ENCODE data around the gene SLFN14. TPM values are rescaled to one million over a fixed set of nuclear protein-coding genes. Genes with fewer than 3 reads are reported as not detected.

SLFN14 gene
- total and polyA plus RNA-seq, 2 of the 4 experiments (the other 2 are of a cell fraction) = not detected

- H4K5ac ChIP-seq (ENCODE audit: low read depth, low read length) = peak within 1 kb of the TSS; percentile 96
- intact Hi-C loops (cut with micrococcal nuclease) = loop anchor here (1.0 kb wide), 1 partner anchor 10 kb away; no protein-coding TSS in a partner anchor
- peak within 1 kb of the TSS; percentile 98 for H2AFZ ChIP-seq (replicated peaks; ENCODE audit: low read length, poor library complexity)
- H3K4ac ChIP-seq (ENCODE audit: low read depth, low read length) = peak within 1 kb of the TSS; percentile 98
- H3K4me1 ChIP-seq (ENCODE audit: control insufficient read depth, insufficient read depth, low read length) = peaks cover 2% of the 10 kb centered on the region
- ChIA-PET CTCF (interaction anchor here (1.4 kb wide), 1 partner anchor 11 kb away, joined by 6 read pairs; no protein-coding TSS in a partner anchor), POLR2A (ENCODE audit: unreplicated experiment) (interaction anchor here (0.9 to 1.3 kb wide), 4 partner anchors 8 to 135 kb away, joined by 3 to 6 read pairs (median 4); partner anchors contain the start of gene AP2B1)
- peak within 1 kb of the TSS; percentile 83 for H3K27ac ChIP-seq (ENCODE audit: insufficient read depth, low read length)
- dilution Hi-C loops (cut with HindIII; ENCODE audit: low sequenced_read_pairs, unreplicated experiment) = no loop called here
- in situ Hi-C loops (cut with MboI; ENCODE audit: low sequenced_read_pairs) = loop anchor here (25.0 kb wide), 1 partner anchor 591 kb away; the partner anchor contains the start of gene LIG3
- H4K20me1 ChIP-seq (ENCODE audit: insufficient read depth, low read length) = no peaks in the 10 kb centered on the region
- H3K9me3 ChIP-seq (ENCODE audit: control insufficient read depth, insufficient read depth, low read length) = no peaks in the 10 kb centered on the region
- H3K4me3 ChIP-seq (ENCODE audit: insufficient read depth, low read depth, low read length) = peak within 1 kb of the TSS; percentile 79
- H3K18ac ChIP-seq (ENCODE audit: low read depth, low read length) = peak within 1 kb of the TSS; percentile 56
- peak within 1 kb of the TSS; percentile 96 for H3K14ac ChIP-seq (replicated peaks; ENCODE audit: low read depth, low read length)
- H3K79me1 ChIP-seq (ENCODE audit: low read depth in 1 of 2, low read length in 2 of 2) = peaks cover 22 to 28% of the 10 kb centered on the region in 2 experiments; a peak in 3 of 4 replicates
- peak within 1 kb of the TSS; percentile 91 for H4K91ac ChIP-seq (ENCODE audit: insufficient read depth, low read depth, low read length)
- H2BK20ac ChIP-seq (ENCODE audit: low read depth, low read length) = peak within 1 kb of the TSS; percentile 16; the same call in 1 of the 2 replicates
- BruUV-seq (replicated peaks) = no TSS peak
- H3K9ac ChIP-seq (ENCODE audit: low read depth, low read length) = peak within 1 kb of the TSS; percentile 88
- peak within 1 kb of the TSS; percentile 97 for H3K23ac ChIP-seq (ENCODE audit: low read depth, low read length)
- peak; percentile 80 for DNase-seq
- peak within 1 kb of the TSS; percentile 75 for H2BK5ac ChIP-seq (ENCODE audit: low read depth, low read length, poor library complexity, severe bottlenecking)
- peak within 1 kb of the TSS; percentile 99 for H3K4me2 ChIP-seq (ENCODE audit: low read depth, low read length)
- H3K9me1 ChIP-seq (ENCODE audit: insufficient read depth, low read length) = peaks cover 8% of the 10 kb centered on the region; the same call in 1 of the 2 replicates
- peak within 1 kb of the TSS; percentile 50 for H2BK120ac ChIP-seq (ENCODE audit: low read depth, low read length)
- 0 out of 2 replicates have a peak, but pooled peaks have one; percentile 24 for TF ChIP-seq MAZ (IDR thresholded peaks at IDR 0.05; ENCODE audit: borderline replicate concordance, low read depth, low read length)
- TF ChIP-seq POLR2A (IDR thresholded peaks at IDR 0.05; ENCODE audit: low read depth, low read length) = peak; percentile 55; the same call in 1 of the 2 replicates
- TF ChIP-seq, protein P1, sequence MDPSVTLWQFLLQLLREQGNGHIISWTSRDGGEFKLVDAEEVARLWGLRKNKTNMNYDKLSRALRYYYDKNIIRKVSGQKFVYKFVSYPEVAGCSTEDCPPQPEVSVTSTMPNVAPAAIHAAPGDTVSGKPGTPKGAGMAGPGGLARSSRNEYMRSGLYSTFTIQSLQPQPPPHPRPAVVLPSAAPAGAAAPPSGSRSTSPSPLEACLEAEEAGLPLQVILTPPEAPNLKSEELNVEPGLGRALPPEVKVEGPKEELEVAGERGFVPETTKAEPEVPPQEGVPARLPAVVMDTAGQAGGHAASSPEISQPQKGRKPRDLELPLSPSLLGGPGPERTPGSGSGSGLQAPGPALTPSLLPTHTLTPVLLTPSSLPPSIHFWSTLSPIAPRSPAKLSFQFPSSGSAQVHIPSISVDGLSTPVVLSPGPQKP (IDR thresholded peaks at IDR 0.05; ENCODE audit: borderline replicate concordance, low read depth, low read length) = no peak
- peak; percentile 75 for TF ChIP-seq MXI1 (IDR thresholded peaks at IDR 0.05; ENCODE audit: borderline replicate concordance, low read depth, low read length)
- H3K56ac ChIP-seq (ENCODE audit: extremely low read depth, insufficient read depth, low read length) = peak within 1 kb of the TSS; percentile 77
- H2AK5ac ChIP-seq (ENCODE audit: low read depth, low read length) = peak within 1 kb of the TSS; percentile 97
- H2BK15ac ChIP-seq (ENCODE audit: low read depth, low read length) = no peak within 1 kb of the TSS
- peak; percentile 96 for ATAC-seq (ENCODE audit: low read depth)
- WGBS, 2 experiments (ENCODE audit: extremely low coverage in 2 of 2, insufficient read length in 1 of 2) = 0% methylated on average over 15 of the region's 45 CpGs; no CpG with 5 or more reads in 1 of the 2 experiments
- H3K36me3 ChIP-seq (ENCODE audit: control insufficient read depth, insufficient read depth, low read length) = peaks cover 4% of the 10 kb centered on the region
- peak within 1 kb of the TSS; percentile 94 to 99 for H4K8ac ChIP-seq (ENCODE audit: low read depth in 2 of 2, low read length in 2 of 2)
- H2AK9ac ChIP-seq (replicated peaks; ENCODE audit: low read depth, low read length, poor library complexity) = peak within 1 kb of the TSS; percentile 99
- no peaks in the 10 kb centered on the region for H3K27me3 ChIP-seq (ENCODE audit: control insufficient read depth, insufficient read depth, low read length)
These were observed 17.7 kb upstream of the SLFN14 start, which contains the start of gene PEX12 for GRCh38 chr17:35578197-35578928. Gene PEX12 (minus strand): TSS chr17:35578571. CDS start chr17:35578021, 550 bp downstream.

All from IMR-90 (cell line).